ENCODE data around the gene JAKMIP2. TPM values are rescaled to one million over a fixed set of nuclear protein-coding genes. Genes with fewer than 3 reads are reported as not detected.

JAKMIP2 gene
- polyA plus RNA-seq, 1 of the 3 experiments (the other 2 are of a cell fraction), result 2.1 TPM

Other genes starting within 250 kb of the JAKMIP2 start
- not detected in 2 replicates for gene SPINK1, start 48.9 kb upstream of the JAKMIP2 start, polyA plus RNA-seq (2012; rRNA removed)
- not detected in 2 replicates for gene SCGB3A2, start 96.0 kb upstream of the JAKMIP2 start, polyA plus RNA-seq (2012; rRNA removed)
- gene C5orf46, start 123.8 kb upstream of the JAKMIP2 start, polyA plus RNA-seq (2012; rRNA removed), result 4.1 and 7.1 TPM in 2 replicates